HCT116 (cell line): ENCODE results near the gene MMS22L. TPM values are rescaled to one million over a fixed set of nuclear protein-coding genes. Genes with fewer than 3 reads are reported as not detected.

Experiments
- ATAC-seq: fragments of 200-7000 bp; cut with Tn5 transposase; 2 replicates; pipeline ENCODE4 v1.9.1; 2020; ENCODE audit warnings: mild to moderate bottlenecking, moderate library complexity
- BruUV-seq: library from RNA; stranded (reverse); fragments of 400-500 nt; replicated peaks from 2 replicates; lab custom pipeline; 2021; lab: Mats Ljungman, UMichigan
- CTCF ChIA-PET: fragments of 300-600 bp; sonication (Branson Sonifier 250); formaldehyde crosslinking; loops from one replicate; lab custom pipeline; 2021; ENCODE audit warnings: antibody characterized with exemption; lab: Charles Lee
- POLR2A ChIA-PET: fragments of 300-600, 350-600 bp; sonication (Branson Sonifier 250); formaldehyde crosslinking; loops from one replicate; lab custom pipeline; 2021; ENCODE audit warnings: antibody characterized with exemption; lab: Charles Lee
- RAD21 ChIA-PET, 2 experiments: fragments of 300-600 bp; sonication (Branson Sonifier 250); formaldehyde crosslinking; loops; one replicate each; lab custom pipeline; 2023; ENCODE audit warnings: low total read pairs in 2 of 2; ENCODE audit not compliant: uncharacterized antibody in 2 of 2, unreplicated experiment in 2 of 2, low non-redundant PET in 1 of 2; lab: Charles Lee
- DNase-seq: peaks from one replicate; pipeline ENCODE4 v3.0.0-alpha.2; 2010; ENCODE audit warnings: low read depth, low spot score
- H2AFZ ChIP-seq: fragments of 200-600 bp; shearing (Covaris generic), sonication (generic); 2 replicates; pipeline ENCODE4 v1.6.1; 2017; ENCODE audit warnings: low read depth, mixed run types, mixed read lengths, antibody characterized with exemption, low read length; ENCODE audit not compliant: poor library complexity, severe bottlenecking
- H3K27ac ChIP-seq: 2 replicates; pipeline ENCODE4 v1.5.1; 2012; ENCODE audit warnings: low read depth, low read length
- H3K27me3 ChIP-seq: fragments of 200-600 bp; sonication (generic); 2 replicates; pipeline ENCODE4 v1.6.1; 2016; ENCODE audit warnings: mixed run types, low read length, mixed read lengths; ENCODE audit not compliant: insufficient read depth
- H3K36me3 ChIP-seq, 2 experiments: fragments of 200-500 bp in 1 of 2; fragments of 200-600 bp in 1 of 2; sonication (Bioruptor generic) in 1 of 2; sonication (generic) in 1 of 2; 2 replicates each; pipeline versions ENCODE4 v1.5.1 to v1.6.1; 2014 to 2016; ENCODE audit warnings: low read length in 2 of 2, inconsistent platforms in 1 of 2, mixed read lengths in 1 of 2, mixed run types in 1 of 2; ENCODE audit not compliant: insufficient read depth in 2 of 2, control insufficient read depth in 1 of 2
- H3K4me1 ChIP-seq, 2 experiments: fragments of 200-600 bp in 1 of 2; sonication (generic) in 1 of 2; 2 replicates each; pipeline versions ENCODE4 v1.5.1 to v1.6.1; 2012 to 2017; ENCODE audit warnings: low read length in 2 of 2, inconsistent platforms in 1 of 2, mild to moderate bottlenecking in 1 of 2, mixed read lengths in 1 of 2, mixed run types in 1 of 2, moderate library complexity in 1 of 2; ENCODE audit not compliant: insufficient read depth in 2 of 2, control insufficient read depth in 1 of 2
- H3K4me2 ChIP-seq: fragments of 200-600 bp; sonication (generic); 2 replicates; pipeline ENCODE4 v1.6.1; 2017; ENCODE audit warnings: mixed run types, low read length, mixed read lengths
- H3K4me3 ChIP-seq, 2 experiments: fragments of 200-600 bp in 1 of 2; sonication (generic) in 1 of 2; replicated peaks in 1 of 2; 2 replicates each; pipeline ENCODE4 v1.5.1; 2011 to 2016; ENCODE audit warnings: low read length in 2 of 2, control low read depth in 1 of 2, low read depth in 1 of 2, mild to moderate bottlenecking in 1 of 2, mixed read lengths in 1 of 2, mixed run types in 1 of 2
- H3K79me2 ChIP-seq: fragments of 200-600 bp; sonication (generic); 2 replicates; pipeline ENCODE4 v1.6.1; 2017; ENCODE audit warnings: mild to moderate bottlenecking, mixed run types, low read length, moderate library complexity, mixed read lengths; ENCODE audit not compliant: insufficient read depth
- H3K9ac ChIP-seq: fragments of 200-600 bp; sonication (generic); 2 replicates; pipeline ENCODE4 v1.6.1; 2016; ENCODE audit warnings: low read length, mixed read lengths
- H3K9me2 ChIP-seq: fragments of 200-600 bp; sonication (generic), shearing (Covaris generic); 2 replicates; pipeline ENCODE4 v1.6.1; 2017; ENCODE audit warnings: mixed run types, mild to moderate bottlenecking, moderate library complexity; ENCODE audit not compliant: insufficient read depth
- H3K9me3 ChIP-seq, 2 experiments: fragments of 200-500 bp in 1 of 2; fragments of 200-600 bp in 1 of 2; sonication (Bioruptor generic) in 1 of 2; sonication (generic) in 1 of 2; 2 replicates each; pipeline ENCODE4 v1.6.1; 2014 to 2017; ENCODE audit warnings: low read length in 2 of 2, mixed read lengths in 2 of 2, inconsistent platforms in 1 of 2, low read depth in 1 of 2, mild to moderate bottlenecking in 1 of 2, mixed run types in 1 of 2, moderate library complexity in 1 of 2; ENCODE audit not compliant: control insufficient read depth in 1 of 2, insufficient read depth in 1 of 2
- H4K20me1 ChIP-seq: fragments of 200-600 bp; sonication (generic), shearing (Covaris generic); 2 replicates; pipeline ENCODE4 v1.6.1; 2017; ENCODE audit warnings: mixed run types, mild to moderate bottlenecking, moderate library complexity; ENCODE audit not compliant: insufficient read depth
- EGR1 ChIP-seq: IDR thresholded peaks from 2 replicates; pipeline ENCODE4 v1.6.1; 2012; ENCODE audit warnings: low read depth
- ELF1 ChIP-seq: IDR thresholded peaks from 2 replicates; pipeline ENCODE4 v1.6.1; 2012; ENCODE audit warnings: low read depth, borderline replicate concordance
- EZH2 ChIP-seq: fragments of 200-600 bp; sonication (generic); IDR thresholded peaks from 2 replicates; pipeline ENCODE4 v1.6.1; 2017; ENCODE audit warnings: antibody characterized with exemption, mixed run types
- FOSL1 ChIP-seq: IDR thresholded peaks from 2 replicates; pipeline ENCODE4 v1.6.1; 2012; ENCODE audit warnings: low read depth
- JUND ChIP-seq: IDR thresholded peaks from 2 replicates; pipeline ENCODE4 v1.6.1; 2012
- MAX ChIP-seq: IDR thresholded peaks from 2 replicates; pipeline ENCODE4 v1.6.1; 2012
- POLR2AphosphoS5 ChIP-seq: IDR thresholded peaks from 2 replicates; pipeline ENCODE4 v1.6.1; 2011; ENCODE audit warnings: mild to moderate bottlenecking, low read depth, low read length, moderate library complexity
- REST ChIP-seq: IDR thresholded peaks from 2 replicates; pipeline ENCODE4 v1.6.1; 2012; ENCODE audit warnings: low read depth
- SIN3A ChIP-seq: IDR thresholded peaks from 2 replicates; pipeline ENCODE4 v1.6.1; 2012; ENCODE audit warnings: low read depth
- SP1 ChIP-seq: IDR thresholded peaks from 2 replicates; pipeline ENCODE4 v1.6.1; 2012; ENCODE audit warnings: low read depth
- SRF ChIP-seq: IDR thresholded peaks from 2 replicates; pipeline ENCODE4 v1.6.1; 2012; ENCODE audit warnings: low read depth
- TCF7L2 ChIP-seq: IDR thresholded peaks from 2 replicates; pipeline ENCODE4 v1.7.0; 2011; ENCODE audit warnings: borderline replicate concordance, inconsistent platforms; ENCODE audit not compliant: insufficient read depth, insufficient read length; ENCODE audit errors: extremely low read depth
- YY1 ChIP-seq: IDR thresholded peaks from 2 replicates; pipeline ENCODE4 v1.6.1; 2011; ENCODE audit warnings: low read length, low read depth, moderate library complexity, mild to moderate bottlenecking; ENCODE audit not compliant: insufficient replicate concordance; ENCODE audit errors: extremely low read depth
- ZBTB33 ChIP-seq: IDR thresholded peaks from 2 replicates; pipeline ENCODE4 v1.6.1; 2011; ENCODE audit warnings: mild to moderate bottlenecking, low read length, moderate library complexity; ENCODE audit not compliant: insufficient replicate concordance; ENCODE audit errors: extremely low read depth
- ZNF274 ChIP-seq: fragments of 200-500 bp; sonication (Bioruptor generic); IDR thresholded peaks from 2 replicates; pipeline ENCODE4 v1.6.1; 2014; ENCODE audit warnings: mild to moderate bottlenecking, low read depth, low read length, inconsistent platforms
- intact Hi-C: fragments of 100-400 bp; cut with micrococcal nuclease; formaldehyde crosslinking; loops from 2 replicates; pipeline ENCODE4 v1.10.0; 2022
- total RNA-seq: library from RNA; stranded (reverse); gene quantifications from one replicate; pipeline ENCODE4 v1.2.1, GENCODE V29; 2021; ENCODE audit not compliant: unreplicated experiment

MMS22L gene
- total RNA-seq, 1 experiment from 2014 or later, result 44.1 TPM

GRCh38 chr6:97100696-97101095 lies 182.3 kb downstream of the MMS22L start (continued):
- TF ChIP-seq ZBTB33 (no peak), ZNF274 (no peak), EZH2 (no peak), SP1 (no peak), YY1 (no peak)

GRCh38 chr6:97097068-97098047 lies 185.7 kb downstream of the MMS22L start:
- DNase-seq (no peak), ATAC-seq (no peak)
- no peak overlapping the region for H3K4me3 ChIP-seq
- CTCF ChIA-PET, result no interaction called here
- no peaks in the 10 kb centered on the region for H4K20me1 ChIP-seq
- H3K27me3 ChIP-seq, result no peaks in the 10 kb centered on the region
- no peaks in the 10 kb centered on the region for H3K4me1 ChIP-seq
- TF ChIP-seq SRF (no peak), YY1 (no peak), ELF1 (no peak), MAX (no peak), JUND (no peak), TCF7L2 (no peak), SIN3A (no peak), REST (no peak), SP1 (no peak), FOSL1 (no peak), EZH2 (no peak), POLR2AphosphoS5 (no peak), EGR1 (no peak)
- no peak overlapping the region for H3K4me2 ChIP-seq
- no peaks in the 10 kb centered on the region for H3K9me2 ChIP-seq
- H3K27ac ChIP-seq, result no peak overlapping the region
- no peaks in the 10 kb centered on the region for H3K79me2 ChIP-seq
- intact Hi-C loops, result no loop called here
- BruUV-seq, result no TSS peak
- no peak overlapping the region for H2AFZ ChIP-seq
- H3K9me3 ChIP-seq, result no peaks in the 10 kb centered on the region
- POLR2A ChIA-PET, result no interaction called here
- RAD21 ChIA-PET, result no interaction called here
- H3K9ac ChIP-seq, result no peak overlapping the region
- no peaks in the 10 kb centered on the region for H3K36me3 ChIP-seq
